NCI-H69 (cell line): ENCODE data around the gene MX2.

Experiments
- DNase-seq: peaks from one replicate; lab custom pipeline; 2025; lab: John Stamatoyannopoulos, UW

The MX2 gene

GRCh38 chr21:41365377-41366107 is 3.7 kb downstream of the MX2 start:
- no peak for DNase-seq

DNA sequence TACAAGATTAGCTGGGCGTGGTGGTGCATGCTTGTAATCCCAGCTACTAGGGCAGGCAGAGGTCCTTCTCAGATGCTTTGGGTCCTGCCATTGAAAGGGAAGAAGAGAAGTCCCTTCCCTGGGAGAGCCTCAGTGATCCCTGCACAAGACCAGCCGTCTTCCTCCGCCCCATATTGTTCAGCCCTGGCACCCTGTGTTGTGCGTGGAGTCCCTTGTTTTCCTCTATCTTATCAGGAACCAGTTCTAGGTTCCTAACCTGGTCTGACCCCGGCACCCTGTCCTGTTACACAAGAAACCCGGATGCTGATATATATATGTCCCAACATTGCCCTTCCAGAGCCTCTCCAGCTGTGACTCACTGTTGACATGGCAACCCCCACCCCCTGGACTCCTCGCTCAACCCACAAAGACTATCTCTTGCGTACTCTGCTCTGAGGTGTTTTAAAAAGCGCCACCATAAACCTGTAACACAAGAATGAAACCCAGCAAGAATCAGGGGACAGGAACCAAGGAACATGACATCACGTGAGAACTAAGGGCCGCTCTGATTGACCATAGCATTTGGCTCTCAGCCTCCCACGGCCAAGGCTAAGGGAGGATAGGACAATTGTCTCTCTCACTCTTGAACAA is 4.8 kb downstream of the MX2 start:
- no peak for DNase-seq

DNA sequence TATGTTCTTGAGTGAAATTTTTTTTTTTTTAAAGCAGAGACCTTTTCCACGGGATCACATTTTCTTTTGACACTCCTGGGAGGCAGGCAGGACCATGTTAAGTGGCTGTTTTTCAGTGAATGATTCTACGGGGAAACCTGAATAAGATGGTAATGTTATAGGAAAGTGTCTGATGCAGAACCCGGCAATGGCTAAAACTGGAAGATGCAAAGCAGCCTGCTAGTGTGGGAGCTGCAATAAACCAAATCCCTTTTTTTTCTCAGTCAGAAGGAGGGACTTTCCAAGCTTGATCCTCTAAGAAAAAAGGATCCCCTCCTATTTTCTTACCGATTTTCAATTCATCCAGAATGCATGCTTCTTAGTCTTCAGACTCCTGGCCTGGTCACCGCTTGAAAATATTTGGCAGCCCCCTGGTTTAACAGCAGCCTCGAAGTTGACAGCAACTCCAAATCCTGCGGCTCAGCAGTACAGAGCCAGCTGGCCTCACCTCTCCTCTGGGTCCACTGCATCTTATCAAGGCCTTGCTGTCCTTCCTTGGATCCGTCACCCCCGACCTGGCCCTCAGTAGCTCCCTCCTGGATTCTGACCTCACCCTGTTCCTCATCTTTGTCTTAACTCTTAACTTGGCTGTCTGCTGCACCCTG is 5.6 kb downstream of the MX2 start:
- DNase-seq = no peak

GRCh38 chr21:41367945-41368734 is 6.3 kb downstream of the MX2 start:
- DNase-seq = no peak

- no peak for DNase-seq
Observed at GRCh38 chr21:41368735-41369104, 6.9 kb downstream of the MX2 start.

GRCh38 chr21:41369105-41369919 is 7.5 kb downstream of the MX2 start:
- DNase-seq = peak; percentile 38

DNA sequence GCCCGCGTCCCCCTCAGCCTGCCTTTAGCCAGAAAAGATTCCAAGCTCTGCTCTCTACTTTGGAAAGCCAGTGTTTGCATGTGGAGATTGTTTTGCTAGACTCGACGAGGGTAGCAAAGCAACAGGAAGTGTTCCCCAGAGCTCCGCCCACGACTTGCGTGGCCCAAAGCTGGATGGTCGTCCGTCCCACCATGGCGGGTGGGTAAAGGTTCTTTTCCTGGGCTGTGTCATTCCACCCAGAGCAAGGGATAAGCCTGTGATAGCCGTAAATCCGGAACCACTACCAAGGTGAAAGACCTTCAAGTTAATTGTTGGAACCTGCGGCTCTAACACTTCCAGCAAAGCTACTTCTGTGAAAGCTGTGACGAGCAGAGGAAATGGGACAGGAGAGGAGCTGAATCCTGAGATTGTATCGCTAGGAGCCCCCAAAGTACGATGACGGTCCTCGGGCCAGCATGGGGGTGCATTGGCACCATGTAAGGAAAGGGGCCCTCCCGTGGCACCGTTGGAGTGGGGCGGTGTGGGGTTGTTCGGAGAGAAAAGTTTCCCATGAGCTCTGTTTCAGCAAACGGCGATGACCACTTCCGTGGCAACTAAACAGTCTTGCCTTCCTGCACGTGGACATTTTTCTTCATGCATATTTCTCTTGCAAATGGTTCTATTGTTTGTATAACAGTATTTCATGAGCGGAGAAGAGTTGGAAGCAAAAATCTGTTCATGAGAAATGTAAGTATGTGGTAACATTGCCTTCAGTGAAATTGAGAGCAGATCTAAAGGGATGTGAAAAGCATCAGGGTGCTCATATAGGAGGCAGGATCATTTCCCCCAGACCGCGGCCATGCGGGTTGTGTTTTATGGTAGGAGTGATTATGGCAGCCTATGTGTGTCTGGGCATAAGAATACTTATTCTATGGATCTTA is 8.4 kb downstream of the MX2 start:
- DNase-seq = no peak

DNA sequence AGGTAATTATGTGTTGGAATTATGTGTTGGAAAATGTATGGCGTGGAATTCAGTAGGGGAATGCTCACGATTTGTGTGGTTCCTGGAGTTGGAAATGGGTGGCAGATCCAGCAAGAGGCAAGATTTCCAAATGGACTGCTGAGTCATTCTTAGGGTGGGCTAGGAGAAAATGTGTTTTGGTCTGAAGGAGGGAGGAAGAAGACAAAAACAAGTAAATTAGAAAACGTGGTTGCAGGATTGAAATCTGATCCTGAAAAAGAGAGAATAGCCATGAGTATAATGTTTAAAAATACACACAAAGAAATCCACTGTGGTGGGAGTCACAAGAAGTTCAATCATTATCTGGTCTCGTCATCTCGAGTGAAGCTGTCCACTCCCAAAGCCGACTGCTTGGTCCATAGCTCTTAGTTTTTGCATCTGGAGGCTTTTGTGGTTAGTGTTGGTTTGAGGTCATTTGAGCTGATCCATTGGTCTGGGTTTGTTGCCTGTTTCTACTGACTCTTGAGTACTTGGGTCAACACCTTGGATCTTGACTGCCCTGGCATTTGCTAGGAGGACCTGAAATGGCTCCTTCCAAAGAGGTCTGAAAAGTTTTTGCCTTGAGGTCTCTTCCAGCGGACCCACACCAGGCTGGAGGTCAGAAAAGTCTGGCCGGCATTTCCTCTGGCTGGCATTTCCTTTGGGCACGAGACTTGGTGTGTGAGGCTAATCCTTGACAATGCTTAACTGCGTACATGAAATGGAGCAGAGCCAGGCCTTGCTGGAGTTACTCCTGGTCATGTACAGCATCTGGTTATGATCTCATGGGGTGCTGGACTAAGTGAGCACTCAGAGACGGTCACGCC is 9.2 kb downstream of the MX2 start:
- DNase-seq = no peak

GRCh38 chr21:41371685-41372030 is 9.8 kb downstream of the MX2 start:
- DNase-seq = no peak

DNA sequence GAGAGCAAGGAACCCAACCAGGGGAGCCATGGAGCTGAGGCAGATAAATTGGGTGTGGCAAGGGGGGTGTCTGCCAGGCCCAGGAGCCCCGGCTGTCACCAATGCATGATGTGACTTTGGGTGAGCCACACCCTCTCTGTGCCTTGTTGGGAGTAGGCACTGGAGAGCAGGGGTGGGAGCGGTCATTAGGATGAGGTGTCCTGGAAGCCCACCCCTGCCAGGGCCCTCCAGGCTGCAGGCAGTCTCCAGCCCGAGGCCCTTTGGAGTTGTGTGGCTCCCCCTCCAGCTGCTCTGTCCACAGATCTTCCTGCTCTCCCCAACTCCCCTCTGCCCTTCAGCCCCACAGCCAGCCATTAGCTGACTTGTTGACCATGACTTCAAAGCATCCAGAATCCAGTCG is 11.4 kb downstream of the MX2 start:
- DNase-seq = no peak

DNA sequence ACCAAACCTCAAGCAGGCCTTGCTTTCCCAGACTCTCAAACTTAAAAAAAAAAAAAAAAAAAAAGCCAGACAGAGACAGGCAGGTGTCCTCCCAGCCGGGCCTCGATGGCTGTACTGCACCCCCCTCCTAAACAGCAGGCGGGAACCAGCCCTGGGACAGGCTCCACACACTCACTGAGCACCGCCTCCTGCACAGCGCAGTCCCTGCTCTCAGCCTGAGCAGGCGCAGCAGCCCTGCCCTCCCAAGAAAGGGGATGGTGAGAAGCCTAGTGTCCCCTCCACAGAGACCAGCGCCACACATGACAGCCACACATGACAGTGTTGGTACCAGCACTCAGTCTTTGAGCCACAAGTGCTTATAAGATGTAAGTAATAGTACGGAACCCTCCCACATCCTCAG is 11.9 kb downstream of the MX2 start:
- DNase-seq = no peak

- DNase-seq = no peak
Observed at GRCh38 chr21:41374177-41374712, 12.4 kb downstream of the MX2 start.

DNA sequence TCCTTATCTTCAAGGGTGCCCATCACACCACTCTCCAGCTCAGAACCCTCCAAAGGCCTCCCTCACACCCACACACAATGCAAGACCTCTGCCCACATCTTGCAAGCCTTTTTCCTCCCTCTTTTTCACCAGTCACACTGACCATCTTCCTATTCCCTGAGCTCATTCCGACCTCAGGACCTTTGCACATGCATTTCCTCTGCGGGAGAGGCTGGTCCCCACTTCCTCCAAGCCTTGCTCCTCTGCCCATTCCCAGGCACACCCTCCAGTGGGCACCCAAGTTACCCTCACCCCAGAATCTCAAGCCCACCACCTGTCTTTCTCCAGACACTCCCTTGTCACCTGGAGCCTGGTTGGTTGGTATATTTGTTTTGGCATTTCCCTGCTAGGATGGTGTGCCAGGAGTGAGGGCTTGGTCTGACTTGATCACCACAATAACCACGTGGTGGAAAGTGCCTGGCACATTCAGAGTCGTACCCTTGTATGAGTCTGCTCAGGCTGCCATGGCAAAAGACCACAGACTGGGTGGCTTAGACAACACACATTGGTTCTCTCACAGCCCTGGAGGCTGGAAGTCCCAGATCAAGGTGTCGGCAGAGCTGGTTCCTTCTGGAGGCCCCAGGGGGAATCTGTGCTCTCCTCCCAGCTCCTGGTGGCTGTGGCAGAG is 13.2 kb downstream of the MX2 start:
- DNase-seq = no peak

DNA sequence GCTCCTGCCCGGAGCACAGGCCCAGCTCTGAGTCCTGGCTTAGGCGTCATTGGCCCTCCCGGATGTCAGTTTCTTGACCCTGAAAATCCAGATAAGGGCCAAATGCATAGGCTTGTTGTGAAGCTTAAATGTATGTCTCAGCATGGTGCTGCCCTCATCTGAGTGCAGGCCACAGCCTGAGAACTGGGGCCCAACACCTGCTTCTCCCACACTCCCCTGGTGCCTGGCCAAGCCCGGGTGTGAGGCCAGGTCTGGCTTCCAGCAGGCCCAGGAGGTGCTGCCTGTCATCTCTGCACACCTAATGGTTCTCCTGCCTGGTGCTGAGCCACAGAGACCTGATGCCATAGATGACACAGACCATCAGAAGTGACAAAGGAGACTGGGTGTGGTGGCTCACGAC is 14.0 kb downstream of the MX2 start:
- DNase-seq = no peak

DNA sequence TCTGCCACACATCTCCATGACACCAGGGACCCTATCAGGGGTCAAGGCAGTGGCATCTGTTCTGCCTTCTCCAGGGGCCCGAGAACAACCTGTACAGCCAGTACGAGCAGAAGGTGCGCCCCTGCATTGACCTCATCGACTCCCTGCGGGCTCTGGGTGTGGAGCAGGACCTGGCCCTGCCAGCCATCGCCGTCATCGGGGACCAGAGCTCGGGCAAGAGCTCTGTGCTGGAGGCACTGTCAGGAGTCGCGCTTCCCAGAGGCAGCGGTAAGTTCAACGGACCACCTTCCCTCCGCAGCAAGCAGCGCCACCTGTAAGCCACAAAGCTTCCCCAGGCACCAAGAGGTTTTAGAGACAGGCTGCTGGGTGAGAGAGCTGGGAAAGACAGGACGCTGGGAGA is 15.9 kb downstream of the MX2 start:
- DNase-seq = no peak

- no peak for DNase-seq
Observed at GRCh38 chr21:41378849-41379248, 17.0 kb downstream of the MX2 start.

- no peak for DNase-seq
Observed at GRCh38 chr21:41379901-41380300, 18.1 kb downstream of the MX2 start.

- DNase-seq = no peak
Observed at GRCh38 chr21:41381731-41382130, 19.9 kb downstream of the MX2 start.
